H9 (cell line): ENCODE results near the gene PLCB1. TPM values are rescaled to one million over a fixed set of nuclear protein-coding genes. Genes with fewer than 3 reads are reported as not detected.

Experiments used
- DNase-seq: peaks from one replicate; pipeline ENCODE4 v3.0.0-alpha.2; 2017
- H2AFZ ChIP-seq: one replicate; pipeline ENCODE4 v1.6.1; 2013; ENCODE audit warnings: mild to moderate bottlenecking, low read length, control low read depth, moderate library complexity
- H2AK5ac ChIP-seq: 2 replicates; pipeline ENCODE4 v1.6.1; 2013; ENCODE audit warnings: low read length, control low read depth, mixed read lengths; ENCODE audit not compliant: insufficient read length
- H2BK120ac ChIP-seq: one replicate; pipeline ENCODE4 v1.6.1; 2013; ENCODE audit warnings: low read depth, mild to moderate bottlenecking, low read length, control low read depth, inconsistent platforms; ENCODE audit not compliant: poor library complexity, severe bottlenecking
- H2BK12ac ChIP-seq: 2 replicates; pipeline ENCODE4 v1.6.1; 2013; ENCODE audit warnings: low read length, control low read depth, mixed read lengths, low read depth; ENCODE audit not compliant: insufficient read length
- H2BK15ac ChIP-seq: 2 replicates; pipeline ENCODE4 v1.6.1; 2013; ENCODE audit warnings: low read depth, low read length, control low read depth
- H2BK20ac ChIP-seq: one replicate; pipeline ENCODE4 v1.6.1; 2013; ENCODE audit warnings: low read depth, mild to moderate bottlenecking, low read length, control low read depth, inconsistent platforms; ENCODE audit not compliant: poor library complexity, severe bottlenecking
- H2BK5ac ChIP-seq: 2 replicates; pipeline ENCODE4 v1.6.1; 2013; ENCODE audit warnings: low read length, control low read depth, mixed read lengths; ENCODE audit not compliant: insufficient read length
- H3K14ac ChIP-seq: 2 replicates; pipeline ENCODE4 v1.6.1; 2013; ENCODE audit warnings: low read length, control low read depth; ENCODE audit not compliant: insufficient read depth
- H3K18ac ChIP-seq: 2 replicates; pipeline ENCODE4 v1.6.1; 2013; ENCODE audit warnings: low read depth, mild to moderate bottlenecking, mixed read lengths, low read length, control low read depth; ENCODE audit not compliant: insufficient read length
- H3K23ac ChIP-seq: 2 replicates; pipeline ENCODE4 v1.6.1; 2013; ENCODE audit warnings: low read length, control low read depth, mixed read lengths, low read depth; ENCODE audit not compliant: insufficient read length
- H3K23me2 ChIP-seq: 2 replicates; pipeline ENCODE4 v1.6.1; 2013; ENCODE audit warnings: low read depth, mild to moderate bottlenecking, mixed read lengths, low read length, control low read depth; ENCODE audit not compliant: insufficient read length, poor library complexity, severe bottlenecking
- H3K27ac ChIP-seq: 2 replicates; pipeline ENCODE4 v1.5.1; 2013; ENCODE audit warnings: low read length, control low read depth, mixed read lengths, low read depth; ENCODE audit not compliant: insufficient read length
- H3K27me3 ChIP-seq: 2 replicates; pipeline ENCODE4 v1.6.1; 2013; ENCODE audit warnings: low read length, control low read depth, inconsistent platforms; ENCODE audit not compliant: insufficient read depth
- H3K4ac ChIP-seq: 2 replicates; pipeline ENCODE4 v1.6.1; 2013; ENCODE audit warnings: low read depth, mild to moderate bottlenecking, control low read depth, inconsistent platforms, low read length, moderate library complexity
- H3K4me1 ChIP-seq: 2 replicates; pipeline ENCODE4 v1.6.1; 2013; ENCODE audit warnings: low read length, control low read depth, inconsistent platforms; ENCODE audit not compliant: insufficient read depth
- H3K4me2 ChIP-seq: 2 replicates; pipeline ENCODE4 v1.6.1; 2013; ENCODE audit warnings: low read length, control low read depth, mixed read lengths; ENCODE audit not compliant: insufficient read length, insufficient read depth
- H3K56ac ChIP-seq: 2 replicates; pipeline ENCODE4 v1.6.1; 2013; ENCODE audit warnings: low read depth, mild to moderate bottlenecking, mixed read lengths, low read length, control low read depth; ENCODE audit not compliant: insufficient read length
- H3K79me1 ChIP-seq: 2 replicates; pipeline ENCODE4 v1.6.1; 2013; ENCODE audit warnings: low read depth, mild to moderate bottlenecking, moderate library complexity, low read length, control low read depth, inconsistent platforms; ENCODE audit not compliant: insufficient read depth, poor library complexity, severe bottlenecking
- H3K79me2 ChIP-seq: 2 replicates; pipeline ENCODE4 v1.6.1; 2013; ENCODE audit warnings: low read length, control low read depth, inconsistent platforms; ENCODE audit not compliant: insufficient read depth
- H3K9ac ChIP-seq: 2 replicates; pipeline ENCODE4 v1.6.1; 2013; ENCODE audit warnings: low read length, control low read depth, mixed read lengths; ENCODE audit not compliant: insufficient read length; ENCODE audit errors: extremely low read depth
- H3K9me3 ChIP-seq: one replicate; pipeline ENCODE4 v1.6.1; 2013; ENCODE audit warnings: low read depth, low read length, inconsistent platforms; ENCODE audit not compliant: control insufficient read depth
- H3T11ph ChIP-seq: one replicate; pipeline ENCODE4 v1.6.1; 2013; ENCODE audit warnings: mild to moderate bottlenecking, low read length, control low read depth, inconsistent platforms
- H4K20me1 ChIP-seq: one replicate; pipeline ENCODE4 v1.6.1; 2013; ENCODE audit not compliant: control insufficient read depth, insufficient read length, insufficient read depth
- H4K5ac ChIP-seq: 2 replicates; pipeline ENCODE4 v1.6.1; 2013; ENCODE audit warnings: low read depth, mild to moderate bottlenecking, mixed read lengths, low read length, control low read depth; ENCODE audit not compliant: insufficient read length
- H4K8ac ChIP-seq: replicated peaks from 2 replicates; pipeline ENCODE4 v1.6.1; 2013; ENCODE audit warnings: low read length, control low read depth, mixed read lengths, low read depth; ENCODE audit not compliant: insufficient read length
- H4K91ac ChIP-seq: 2 replicates; pipeline ENCODE4 v1.6.1; 2013; ENCODE audit warnings: low read depth, mild to moderate bottlenecking, moderate library complexity, mixed read lengths, low read length, control low read depth; ENCODE audit not compliant: insufficient read length
- H3K27ac Mint-ChIP-seq, 3 experiments: 2 replicates in 2 of 3; 3 replicates in 1 of 3; pipeline ENCODE4 v1.8.0; 2020 to 2021; ENCODE audit warnings: mixed read lengths in 3 of 3, mild to moderate bottlenecking in 1 of 3, moderate library complexity in 1 of 3
- H3K27me3 Mint-ChIP-seq: 2 replicates; pipeline ENCODE4 v1.8.0; 2021; ENCODE audit warnings: low read depth, mild to moderate bottlenecking, moderate library complexity, mixed read lengths
- H3K36me3 Mint-ChIP-seq, 3 experiments: 2 replicates in 2 of 3; 3 replicates in 1 of 3; pipeline ENCODE4 v1.8.0; 2020 to 2021; ENCODE audit warnings: low read depth in 3 of 3, mixed read lengths in 3 of 3; ENCODE audit not compliant: insufficient read depth in 1 of 3
- H3K4me1 Mint-ChIP-seq, 2 experiments: 2 replicates each; pipeline ENCODE4 v1.8.0; 2020; ENCODE audit warnings: mixed read lengths in 2 of 2
- H3K4me3 Mint-ChIP-seq, 2 experiments: 2 replicates in 1 of 2; 3 replicates in 1 of 2; pipeline ENCODE4 v1.8.0; 2020 to 2021; ENCODE audit warnings: mild to moderate bottlenecking in 2 of 2, mixed read lengths in 2 of 2, moderate library complexity in 1 of 2
- H3K9me3 Mint-ChIP-seq, 2 experiments: 2 replicates in 1 of 2; 3 replicates in 1 of 2; pipeline ENCODE4 v1.8.0; 2020; ENCODE audit warnings: mild to moderate bottlenecking in 2 of 2, mixed read lengths in 2 of 2, moderate library complexity in 1 of 2
- CTCF ChIP-seq: fragments of 200-600 bp; sonication (generic); conservative IDR thresholded peaks from 3 replicates; pipeline ENCODE4 v1.8.0; 2021; ENCODE audit warnings: antibody characterized with exemption, mild to moderate bottlenecking
- WGBS: extraction: QIAGEN DNeasy Blood & Tissue Kit; methylation state at CpG from one replicate; pipeline ENCODE4 v1.1.7; 2013; ENCODE audit warnings: missing lambda C conversion rate, low lambda C conversion rate, mixed read lengths; ENCODE audit not compliant: insufficient read length; ENCODE audit errors: extremely low coverage; 5-methylcytosine and 5-hydroxymethylcytosine counted together
- total RNA-seq: library from RNA; stranded (reverse); gene quantifications from 2 replicates; pipeline ENCODE4 v1.2.1, GENCODE V29; 2021

Gene PLCB1
- total RNA-seq, 1 experiment from 2014 or later, result 11.5 TPM

- H3K79me1 ChIP-seq, result no peaks in the 10 kb centered on the region
- no peak overlapping the region for H3K14ac ChIP-seq
- no peak overlapping the region for H3T11ph ChIP-seq
- H3K23me2 ChIP-seq, result no peaks in the 10 kb centered on the region
- no peak overlapping the region for H4K8ac ChIP-seq
- no peak overlapping the region for H3K27ac ChIP-seq
- Mint-ChIP-seq H3K27ac (no peak overlapping the region), H3K27me3 (no peaks in the 10 kb centered on the region), H3K9me3 (no peaks in the 10 kb centered on the region), H3K36me3 (no peaks in the 10 kb centered on the region), H3K4me3 (no peak overlapping the region), H3K4me1 (no peaks in the 10 kb centered on the region)
- H2BK5ac ChIP-seq, result no peak overlapping the region
- H3K79me2 ChIP-seq, result no peaks in the 10 kb centered on the region
- no peak overlapping the region for H2AFZ ChIP-seq
- no peak overlapping the region for H3K18ac ChIP-seq
- H3K23ac ChIP-seq, result no peak overlapping the region
- DNase-seq, result no peak
- H3K9me3 ChIP-seq, result no peaks in the 10 kb centered on the region
- no CpG with 5 or more reads among the region's 1 CpG for WGBS
- no peak overlapping the region for H2BK120ac ChIP-seq
- H3K4me1 ChIP-seq, result no peaks in the 10 kb centered on the region
- H2BK12ac ChIP-seq, result no peak overlapping the region
- no peak overlapping the region for H3K9ac ChIP-seq
- no peak overlapping the region for H3K4me2 ChIP-seq
- no peaks in the 10 kb centered on the region for H3K27me3 ChIP-seq
- TF ChIP-seq CTCF, result no peak
- H2BK15ac ChIP-seq, result no peak overlapping the region
- no peak overlapping the region for H2AK5ac ChIP-seq
- H4K5ac ChIP-seq, result no peak overlapping the region
- H2BK20ac ChIP-seq, result no peak overlapping the region
- H4K91ac ChIP-seq, result no peak overlapping the region
- H3K4ac ChIP-seq, result no peak overlapping the region
- H3K56ac ChIP-seq, result no peak overlapping the region
- H4K20me1 ChIP-seq, result no peaks in the 10 kb centered on the region
These were observed 416.0 kb downstream of the PLCB1 start for GRCh38 chr20:8547968-8548588.
